HG03196 (cell line): Measurements from ENCODE around the gene MUC5B.
"Not testable (repeated sequence)": the region's sequence is repeated elsewhere in the genome, so short reads cannot be mapped to it uniquely, and the experiment has no call there.

Source experiments
- ATAC-seq: cut with Tn5 transposase; IDR thresholded peaks from one replicate; pipeline ENCODE4 v1.9.1; 2021; ENCODE audit not compliant: unreplicated experiment

The MUC5B gene

DNA sequence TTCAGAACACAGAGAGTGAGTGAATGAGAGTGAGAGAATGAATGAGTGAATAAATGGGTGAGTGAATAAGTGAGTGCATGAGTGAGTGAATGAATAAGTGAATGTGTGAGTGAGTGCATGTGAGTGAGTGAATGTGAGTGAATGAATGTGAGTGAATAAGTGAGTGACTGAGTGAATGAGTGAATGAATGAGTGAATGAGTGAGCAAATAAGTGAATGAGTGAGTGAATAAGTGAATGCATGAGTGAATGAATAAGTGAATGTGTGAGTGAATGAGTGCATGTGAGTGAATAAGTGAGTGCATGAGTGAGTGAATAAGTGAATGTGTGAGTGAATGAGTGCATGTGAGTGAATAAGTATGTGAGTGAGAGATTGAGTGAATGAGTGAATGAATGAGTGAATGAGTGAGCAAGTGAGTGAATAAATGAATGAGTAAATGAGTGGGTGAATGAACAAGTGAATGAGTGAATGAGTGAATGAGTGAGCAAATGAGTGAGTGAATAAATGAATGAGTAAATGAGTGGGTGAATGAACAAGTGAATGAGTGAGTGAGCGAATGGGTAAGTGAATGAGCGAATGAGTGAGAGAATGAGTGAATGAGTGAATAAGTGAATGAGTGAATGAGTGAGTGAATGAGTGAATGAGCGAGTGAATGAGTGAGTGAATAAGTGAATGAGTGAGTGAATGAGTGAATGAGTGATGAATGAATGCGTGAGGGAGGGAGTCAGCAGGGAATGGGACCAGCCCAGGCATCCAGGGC, 21.3 kb upstream of the MUC5B start:
- ATAC-seq: no peak

DNA sequence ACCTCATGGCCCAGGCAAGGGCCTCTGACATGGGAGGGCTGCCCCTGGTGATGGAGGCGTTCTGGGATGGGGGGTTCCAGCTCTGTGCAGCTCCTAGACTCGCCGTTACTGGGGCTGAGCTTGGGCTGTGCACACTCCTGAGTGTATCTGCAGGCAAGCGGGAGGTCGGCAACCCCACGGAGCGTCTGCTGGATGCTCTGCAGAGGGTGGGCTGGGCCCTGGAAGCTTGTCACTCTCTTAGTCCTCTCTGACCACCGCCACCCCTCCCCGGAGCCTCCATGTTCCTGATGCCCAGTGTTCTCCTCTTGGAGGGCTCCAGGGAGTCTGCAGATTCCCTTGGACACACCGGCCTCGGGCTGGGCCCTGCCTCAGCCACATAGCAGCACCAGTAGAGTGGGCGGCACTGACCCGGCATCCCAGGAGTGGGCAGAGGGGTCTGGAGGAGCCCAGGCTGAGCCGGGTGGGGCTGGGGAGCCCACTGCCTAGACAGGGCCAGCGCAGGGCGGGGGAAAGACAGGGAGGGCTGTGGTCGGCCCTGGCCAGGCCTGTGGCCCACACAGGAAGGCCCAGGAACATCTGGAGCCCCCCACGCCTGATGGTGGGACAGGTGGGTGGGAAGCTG, 20.6 kb upstream of the MUC5B start:
- no peak for ATAC-seq

DNA sequence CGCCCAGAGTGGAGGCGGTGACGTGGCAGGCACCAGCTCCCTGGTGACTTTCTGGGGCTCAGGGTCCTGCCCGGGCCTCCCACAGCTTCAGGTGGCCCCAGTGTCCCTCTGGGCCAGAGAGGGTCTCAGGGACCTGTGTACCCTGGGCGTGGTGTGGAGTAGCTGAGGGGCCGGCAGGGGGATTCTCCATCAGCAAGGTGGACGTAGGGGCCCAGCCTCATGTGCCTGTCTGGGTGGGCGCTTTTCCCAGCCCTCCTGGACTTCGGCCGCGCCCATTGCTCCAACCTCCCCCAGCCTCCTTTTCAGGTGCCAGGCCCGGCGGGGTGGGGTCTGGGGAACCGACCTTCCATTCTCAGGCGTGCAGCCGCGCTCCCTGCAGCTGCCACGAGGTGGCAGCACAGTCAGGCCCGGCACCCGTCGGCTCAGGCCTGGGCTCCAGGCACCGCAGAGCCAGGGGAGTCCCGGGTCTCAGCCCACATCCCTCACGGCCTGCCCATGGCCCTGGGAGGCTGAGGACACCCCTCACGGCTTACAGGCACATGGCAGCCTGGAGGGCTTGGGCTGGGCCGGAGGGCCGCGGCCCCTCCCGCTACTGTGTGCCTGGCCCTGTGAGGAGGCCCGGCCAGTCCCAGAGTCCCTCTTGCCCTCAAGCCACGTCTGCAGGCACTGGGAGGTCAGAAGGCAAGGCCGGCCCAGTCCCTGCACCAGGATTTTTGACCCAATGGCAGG, 19.9 kb upstream of the MUC5B start:
- no peak for ATAC-seq

DNA sequence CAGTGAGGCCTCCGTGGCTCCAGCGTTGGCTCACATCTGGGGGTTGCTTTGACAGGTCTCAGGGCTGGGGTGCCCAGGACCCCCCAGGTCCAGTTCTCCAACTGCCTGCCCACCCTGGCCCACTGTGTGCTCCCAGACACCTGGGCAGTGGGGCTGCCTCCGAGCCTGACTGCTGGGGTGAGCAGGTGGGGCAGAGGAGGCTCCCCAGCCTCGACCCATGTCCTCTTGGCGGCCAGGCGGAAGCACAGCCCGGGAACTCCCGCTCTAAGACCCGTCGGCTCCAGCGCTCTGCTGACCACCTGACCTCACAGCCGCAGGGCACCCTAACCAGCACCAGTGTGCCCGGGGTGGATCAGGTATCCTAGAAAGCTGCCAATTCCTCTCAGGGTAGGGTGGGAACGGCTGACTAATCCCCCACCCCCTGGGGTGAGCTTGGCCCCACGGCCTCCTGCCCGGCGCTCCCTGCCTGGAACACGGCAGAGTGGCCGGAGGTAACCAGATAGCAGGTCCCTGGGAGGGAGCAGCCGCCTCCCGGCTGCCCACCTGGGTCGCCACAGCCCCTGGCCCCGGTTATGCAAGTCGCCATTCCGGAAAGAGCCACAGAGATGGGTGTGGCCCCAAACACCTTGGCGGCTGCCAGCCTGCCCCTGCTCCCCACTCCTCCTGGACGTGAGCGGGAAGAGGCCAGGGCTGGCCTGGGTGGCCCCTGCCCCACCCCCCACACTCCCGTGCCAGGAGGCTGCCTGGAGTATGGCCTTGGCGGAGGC, 19.2 kb upstream of the MUC5B start:
- ATAC-seq: no peak

DNA sequence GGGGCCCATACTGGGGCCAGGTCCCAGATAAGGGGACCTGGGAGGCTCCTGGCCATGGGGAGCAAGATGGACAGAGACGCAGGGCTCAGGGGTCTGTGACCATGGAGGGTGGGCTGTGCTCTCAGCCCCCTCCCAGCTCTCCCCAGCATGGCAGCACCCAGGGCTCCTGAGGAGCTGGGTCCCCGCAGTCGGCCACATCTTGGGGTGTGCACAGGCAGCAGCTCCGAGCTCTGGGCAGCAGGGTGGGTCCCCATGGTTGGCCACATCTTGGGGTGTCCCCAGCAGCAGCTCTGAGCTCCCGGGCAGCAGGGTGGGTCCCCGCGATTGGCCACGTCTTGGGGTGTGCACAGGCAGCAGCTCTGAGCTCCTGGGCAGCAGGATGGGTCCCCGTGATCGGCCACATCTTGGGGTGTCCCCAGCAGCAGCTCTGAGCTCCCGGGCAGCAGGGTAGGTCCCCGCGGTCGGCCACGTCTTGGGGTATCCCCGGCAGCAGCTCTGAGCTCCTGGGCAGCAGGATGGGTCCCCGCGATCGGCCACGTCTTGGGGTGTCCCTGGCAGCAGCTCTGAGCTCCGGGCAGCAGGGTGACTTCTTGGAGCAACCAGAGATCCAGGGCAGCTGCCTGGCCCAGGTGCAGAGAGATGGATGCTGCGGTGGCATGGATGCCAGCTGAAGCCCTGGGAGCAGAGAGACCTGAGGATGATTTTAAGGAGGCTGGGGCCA, 18.3 kb upstream of the MUC5B start:
- ATAC-seq: no peak

DNA sequence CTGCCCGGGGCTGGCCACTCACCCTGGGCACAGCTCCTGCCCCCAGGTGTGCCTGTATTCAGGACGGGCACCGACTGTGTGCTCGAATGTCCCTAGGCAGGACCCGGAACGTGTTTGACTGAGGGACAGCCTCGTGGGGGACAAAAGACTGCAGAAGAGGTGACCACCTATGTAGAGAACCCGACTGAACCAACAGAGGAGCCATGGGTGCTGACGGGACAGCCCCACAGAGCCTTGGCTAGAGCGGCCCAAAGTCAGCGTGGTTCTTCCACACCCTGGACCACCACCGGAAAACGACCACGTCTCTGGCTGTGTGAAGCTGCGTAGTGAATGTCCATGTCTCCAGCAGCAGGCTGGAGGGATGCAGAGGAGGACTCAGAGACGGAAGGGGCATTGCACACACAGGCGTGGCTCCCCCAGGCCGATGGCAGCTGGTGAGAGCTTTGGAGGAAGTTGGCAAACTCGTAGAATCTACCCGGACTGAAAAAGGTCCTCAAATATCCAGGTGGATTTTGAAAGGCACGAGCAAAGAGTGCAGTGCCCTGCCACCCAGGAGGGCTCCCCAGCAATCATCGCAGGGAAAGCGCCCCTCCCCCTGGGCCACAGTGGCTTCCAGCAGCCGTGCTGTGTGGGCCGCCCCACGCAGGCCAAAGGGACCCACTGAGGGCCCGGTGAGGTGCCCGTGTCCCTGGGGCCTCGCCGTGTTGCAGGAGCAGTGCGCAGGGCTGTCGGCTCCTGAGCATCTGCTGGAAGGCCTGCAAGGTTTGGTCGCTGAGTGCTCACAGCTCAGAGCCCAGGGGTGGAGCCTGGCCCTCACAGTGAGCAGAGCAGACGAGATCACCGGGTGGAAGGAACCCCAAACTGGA, 17.5 kb upstream of the MUC5B start:
- no peak for ATAC-seq

DNA sequence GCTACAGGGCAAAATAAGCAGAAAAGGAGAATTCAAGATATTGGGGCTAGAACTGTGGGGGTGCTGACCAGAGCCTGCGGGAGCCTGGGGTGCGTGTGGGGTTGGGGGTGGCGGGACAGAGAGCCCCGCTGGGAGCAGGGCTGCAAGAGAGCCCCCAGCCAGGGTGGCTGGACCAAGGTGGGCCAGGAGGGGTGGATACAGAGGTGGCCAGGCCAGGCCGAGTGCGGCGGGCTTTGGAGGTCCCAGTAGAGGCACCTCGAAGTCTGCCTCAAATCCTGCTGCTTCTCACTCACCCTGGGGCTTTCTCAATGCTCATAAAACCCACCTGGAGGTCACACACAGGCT, 16.9 kb upstream of the MUC5B start:
- ATAC-seq: no peak

DNA sequence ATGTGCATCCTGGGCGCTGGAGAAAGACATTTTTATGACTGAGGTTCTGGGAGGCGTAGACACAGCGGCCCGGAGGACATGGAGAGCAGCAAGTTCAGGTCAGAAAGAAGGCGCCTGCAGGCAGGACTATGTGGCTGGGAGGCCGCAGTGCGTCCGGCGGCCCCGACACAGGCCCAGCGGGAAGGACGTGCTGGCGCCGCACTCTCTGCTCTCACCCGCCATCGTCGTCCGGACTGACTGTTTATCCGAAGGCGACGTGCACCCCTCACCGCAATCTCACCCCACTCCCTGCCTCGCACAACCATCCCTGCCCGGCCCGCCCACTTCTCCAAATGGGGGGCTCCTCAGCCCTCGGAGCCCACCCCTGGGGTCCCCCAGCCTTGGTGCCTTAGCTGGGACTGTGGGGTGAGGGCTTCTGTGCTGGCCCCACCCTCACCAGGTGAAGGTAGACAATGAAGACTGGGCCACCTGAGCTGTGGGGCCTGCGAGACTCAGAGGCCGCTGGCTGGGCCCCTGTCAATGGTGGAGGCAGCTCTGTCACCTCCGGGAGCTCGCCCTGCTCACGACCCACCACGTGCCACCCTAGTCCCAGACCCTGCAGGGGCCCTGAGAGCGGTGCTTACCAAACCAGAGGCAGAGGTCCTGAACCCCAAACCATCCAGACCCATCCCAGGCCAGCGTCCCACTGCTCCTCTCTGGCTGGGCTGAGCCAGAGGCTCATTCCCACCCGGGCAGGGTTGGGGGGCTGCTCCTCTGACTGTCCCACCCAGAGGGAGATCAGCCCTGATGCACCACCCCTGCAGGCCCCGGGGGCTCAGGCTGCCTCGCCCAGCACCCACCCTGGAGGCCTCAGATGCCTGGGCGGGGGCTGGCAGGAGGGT, 16.2 kb upstream of the MUC5B start:
- ATAC-seq: no peak

DNA sequence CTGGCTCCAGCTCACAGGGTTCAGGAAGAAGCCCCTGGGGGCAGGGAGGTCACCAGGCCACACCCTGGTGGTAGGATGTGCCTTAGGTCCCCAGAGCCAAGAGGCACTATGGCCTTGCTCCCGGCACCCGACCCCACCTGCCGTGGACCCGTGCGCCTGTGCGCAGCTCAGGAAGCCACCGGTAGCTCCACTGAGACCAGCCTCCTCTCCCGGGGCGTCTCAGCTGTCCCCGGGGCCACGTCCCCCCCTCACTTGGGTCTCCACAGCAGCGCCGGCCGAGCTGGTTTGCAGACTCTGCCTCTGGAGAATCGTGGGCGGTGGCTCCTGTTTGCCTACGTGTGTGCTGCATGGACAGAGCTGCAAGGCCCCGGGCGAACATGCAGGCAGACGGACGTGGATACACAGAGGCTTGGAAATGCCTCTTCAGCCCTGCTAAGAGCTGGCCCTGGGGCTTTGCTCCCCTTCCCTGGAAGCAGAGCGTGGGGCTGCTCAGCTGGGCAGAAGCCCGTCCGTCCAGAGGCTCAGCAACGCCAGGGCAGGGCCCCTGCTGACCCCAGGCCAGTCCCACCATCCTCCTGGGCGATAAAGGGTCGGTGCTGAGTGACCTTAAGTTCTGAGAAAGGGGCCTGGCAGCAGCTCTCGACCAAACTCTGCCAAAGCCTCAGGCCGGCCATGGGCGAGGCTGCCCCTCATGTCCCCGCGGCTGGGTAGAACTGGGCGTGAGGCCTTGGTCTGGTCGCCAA, 15.3 kb upstream of the MUC5B start:
- ATAC-seq: no peak

DNA sequence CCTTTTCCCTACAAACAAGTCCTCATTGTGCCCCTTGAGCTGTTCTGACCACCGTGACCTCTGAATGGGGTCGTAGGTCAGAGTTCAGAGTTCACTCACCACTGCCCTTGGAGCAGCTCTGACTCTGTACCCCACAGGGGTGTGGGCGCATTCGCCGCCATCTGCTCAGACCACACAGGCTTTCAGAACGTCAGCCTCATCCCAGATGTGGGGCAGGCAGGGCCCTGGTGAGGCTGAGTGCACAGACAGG, 14.8 kb upstream of the MUC5B start:
- ATAC-seq: no peak

DNA sequence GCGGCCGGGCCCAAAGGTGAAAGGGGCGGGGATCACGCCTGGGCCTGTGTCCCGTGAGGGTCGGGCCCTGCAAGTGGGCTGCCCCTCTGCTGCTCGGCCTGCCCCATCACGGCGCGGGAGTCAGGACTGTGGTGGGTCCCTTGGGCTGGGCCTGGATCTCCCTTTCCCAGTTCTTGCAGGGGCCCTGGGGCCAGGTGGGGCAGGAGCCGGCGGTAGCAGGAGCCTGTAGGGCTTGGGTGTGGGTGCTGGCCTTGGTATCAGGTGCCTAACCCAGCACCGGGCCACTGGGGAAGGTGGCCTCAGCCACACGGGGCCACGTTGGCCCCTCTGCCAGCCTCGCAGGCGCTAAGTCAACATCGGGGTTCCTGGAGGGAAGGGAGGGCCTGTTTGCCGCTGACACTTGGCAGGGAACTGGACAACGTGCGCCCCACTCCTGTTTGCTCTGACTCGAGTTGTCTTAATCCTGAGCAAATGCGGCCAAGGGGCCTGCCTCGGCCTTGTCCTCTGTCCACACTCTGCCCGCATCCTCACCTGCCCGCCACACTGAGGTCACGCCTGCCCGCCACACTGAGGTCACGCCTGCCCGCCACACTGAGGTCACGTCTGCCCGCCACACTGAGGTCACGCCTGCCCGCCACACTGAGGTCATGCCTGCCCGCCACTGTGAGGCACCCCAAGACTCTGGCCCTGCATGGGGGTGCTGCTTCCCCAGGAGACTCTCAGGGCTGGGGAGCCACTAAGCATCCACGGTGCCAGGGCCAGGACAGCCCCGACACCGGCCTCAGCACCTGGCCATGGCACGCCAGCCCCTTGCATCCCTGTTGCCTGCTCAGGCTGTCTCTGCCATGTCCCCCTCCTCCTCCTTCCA, 14.2 kb upstream of the MUC5B start:
- ATAC-seq: no peak

DNA sequence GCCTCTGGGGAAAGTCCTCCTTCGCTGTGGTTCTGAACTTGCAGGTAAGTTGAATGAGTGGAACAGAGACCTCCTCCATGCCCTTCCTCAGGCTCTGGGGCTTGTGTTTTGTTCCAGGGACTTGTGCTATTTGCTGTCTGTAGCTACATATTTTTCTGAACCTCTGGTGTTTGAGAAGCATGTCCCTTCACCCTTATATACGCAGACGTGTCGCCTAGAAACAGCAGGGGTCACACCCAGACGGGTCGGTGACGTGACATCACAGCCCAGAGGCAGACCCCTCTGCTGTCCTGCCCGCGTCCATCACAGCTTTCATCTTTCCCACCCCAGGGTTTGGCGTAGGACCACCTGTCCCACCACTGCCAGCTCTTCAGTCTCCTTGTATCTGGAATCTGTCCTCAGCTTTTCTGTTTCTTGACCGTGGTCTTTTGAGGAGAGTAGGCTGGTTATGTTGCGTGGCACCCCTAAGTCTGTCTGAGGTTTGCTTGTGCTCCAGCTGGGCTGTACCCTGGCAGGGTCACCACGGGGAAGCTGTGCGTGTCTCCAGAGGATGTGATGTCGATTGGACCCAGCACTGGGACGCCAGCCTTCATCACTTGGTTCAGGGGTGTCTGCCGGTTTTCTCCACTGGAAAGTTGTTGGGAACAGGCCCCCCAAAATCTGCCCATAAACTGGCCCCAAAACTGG, 13.4 kb upstream of the MUC5B start:
- ATAC-seq: no peak

DNA sequence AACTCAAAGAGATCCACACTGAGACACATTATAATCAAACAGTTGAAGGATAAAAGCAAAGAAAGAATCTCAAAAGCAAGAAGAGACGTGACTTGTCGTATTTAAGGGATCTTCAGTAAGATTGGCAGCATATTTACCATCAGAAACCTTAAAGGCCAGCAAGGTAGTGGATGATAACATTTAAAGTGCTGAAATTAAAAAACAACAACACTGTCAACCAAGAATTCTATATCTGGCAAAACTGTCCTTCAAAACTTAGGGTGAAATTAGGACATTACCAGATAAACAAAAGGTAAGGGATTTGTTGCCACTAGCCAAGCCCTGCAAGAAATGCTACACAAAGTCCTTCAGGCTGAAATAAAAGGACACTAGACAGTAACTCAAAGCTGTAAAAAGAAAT, 11.0 kb upstream of the MUC5B start:
- ATAC-seq: no peak

DNA sequence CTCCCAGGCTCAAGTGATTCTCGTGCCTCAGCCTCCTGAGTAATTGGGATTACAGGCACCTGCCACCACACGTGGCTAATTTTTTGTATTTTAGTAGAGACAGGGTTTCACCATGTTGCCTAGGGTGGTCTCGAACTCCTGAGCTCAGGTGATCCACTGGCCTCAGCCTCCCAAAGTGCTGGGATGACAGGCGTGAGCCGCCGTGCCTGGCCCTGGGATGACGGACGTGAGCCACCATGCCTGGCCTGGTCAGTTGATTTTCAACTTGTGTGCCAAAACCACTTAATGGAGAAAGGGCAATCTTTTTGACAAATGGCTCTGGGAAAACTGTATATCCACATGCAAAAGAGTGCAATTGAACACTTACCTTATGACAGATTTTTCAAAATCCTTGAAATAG, 7.0 kb upstream of the MUC5B start:
- ATAC-seq: not testable (repeated sequence)

DNA sequence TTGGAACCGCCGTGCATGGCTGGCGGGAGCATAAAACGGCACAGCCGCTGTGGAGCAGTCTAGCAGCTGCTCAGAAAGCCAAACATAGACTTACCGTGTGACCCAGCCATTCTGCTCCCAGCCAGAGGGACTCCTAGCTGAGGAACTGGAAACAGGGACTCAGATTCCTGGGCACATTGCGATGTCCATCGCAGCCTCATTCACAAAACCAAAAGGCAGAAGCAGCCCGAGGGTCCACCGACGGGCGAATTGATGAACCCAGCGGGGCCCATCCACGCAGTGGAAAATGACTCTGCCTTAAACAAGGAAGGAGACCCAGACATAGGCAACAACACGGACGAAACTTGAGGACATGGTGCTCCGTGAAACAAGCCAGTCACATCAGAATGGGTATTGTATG, 5.7 kb upstream of the MUC5B start:
- no peak for ATAC-seq

DNA sequence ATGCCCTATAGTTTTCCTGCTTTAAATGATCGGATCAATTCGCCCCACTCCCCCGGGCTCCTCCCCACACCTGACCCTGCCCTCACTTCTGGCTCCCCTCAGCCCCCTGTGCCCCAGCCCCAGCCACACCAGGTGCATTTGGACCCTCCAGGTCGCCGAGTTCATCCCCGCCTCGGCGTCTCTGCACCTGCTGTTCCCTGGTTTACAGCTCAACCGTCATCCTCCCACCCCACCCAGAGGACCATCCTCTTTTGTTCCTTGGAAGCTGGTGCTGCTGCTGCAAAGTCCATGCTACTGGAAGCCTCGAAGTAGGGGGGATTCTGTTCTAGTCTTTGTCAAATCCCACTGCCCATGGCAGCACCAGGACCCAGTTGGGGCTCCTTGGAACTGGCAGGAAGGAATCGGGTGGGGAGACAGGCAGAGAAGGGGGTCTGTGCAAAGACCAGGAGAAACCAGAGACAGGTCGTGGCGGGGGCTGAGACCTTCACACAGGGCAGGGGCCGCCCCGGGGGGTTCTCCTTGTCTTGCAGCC, 4.5 kb upstream of the MUC5B start:
- ATAC-seq: no peak
